ENCODE results near the gene TMPRSS13.

GRCh38 chr11:117933930-117934329, 4.7 kb upstream of the TMPRSS13 start:
- TF ChIP-seq JUN (IDR thresholded peaks at IDR 0.05) (no peak), CTCF (IDR thresholded peaks at IDR 0.05) (no peak), HDAC2 (IDR thresholded peaks at IDR 0.05) (no peak), RFX5 (IDR thresholded peaks at IDR 0.05) (no peak), ZFP36 (IDR thresholded peaks at IDR 0.05; ENCODE audit: borderline replicate concordance, partially characterized antibody) (no peak), RAD21 (conservative IDR thresholded peaks at IDR 0.05 in 1 of 2, IDR thresholded peaks at IDR 0.05 in 1 of 2) (no peak), CHD4 (IDR thresholded peaks at IDR 0.05; ENCODE audit: borderline replicate concordance) (no peak), MAX (IDR thresholded peaks at IDR 0.05) (no peak)
- TF ChIP-seq, protein P1, sequence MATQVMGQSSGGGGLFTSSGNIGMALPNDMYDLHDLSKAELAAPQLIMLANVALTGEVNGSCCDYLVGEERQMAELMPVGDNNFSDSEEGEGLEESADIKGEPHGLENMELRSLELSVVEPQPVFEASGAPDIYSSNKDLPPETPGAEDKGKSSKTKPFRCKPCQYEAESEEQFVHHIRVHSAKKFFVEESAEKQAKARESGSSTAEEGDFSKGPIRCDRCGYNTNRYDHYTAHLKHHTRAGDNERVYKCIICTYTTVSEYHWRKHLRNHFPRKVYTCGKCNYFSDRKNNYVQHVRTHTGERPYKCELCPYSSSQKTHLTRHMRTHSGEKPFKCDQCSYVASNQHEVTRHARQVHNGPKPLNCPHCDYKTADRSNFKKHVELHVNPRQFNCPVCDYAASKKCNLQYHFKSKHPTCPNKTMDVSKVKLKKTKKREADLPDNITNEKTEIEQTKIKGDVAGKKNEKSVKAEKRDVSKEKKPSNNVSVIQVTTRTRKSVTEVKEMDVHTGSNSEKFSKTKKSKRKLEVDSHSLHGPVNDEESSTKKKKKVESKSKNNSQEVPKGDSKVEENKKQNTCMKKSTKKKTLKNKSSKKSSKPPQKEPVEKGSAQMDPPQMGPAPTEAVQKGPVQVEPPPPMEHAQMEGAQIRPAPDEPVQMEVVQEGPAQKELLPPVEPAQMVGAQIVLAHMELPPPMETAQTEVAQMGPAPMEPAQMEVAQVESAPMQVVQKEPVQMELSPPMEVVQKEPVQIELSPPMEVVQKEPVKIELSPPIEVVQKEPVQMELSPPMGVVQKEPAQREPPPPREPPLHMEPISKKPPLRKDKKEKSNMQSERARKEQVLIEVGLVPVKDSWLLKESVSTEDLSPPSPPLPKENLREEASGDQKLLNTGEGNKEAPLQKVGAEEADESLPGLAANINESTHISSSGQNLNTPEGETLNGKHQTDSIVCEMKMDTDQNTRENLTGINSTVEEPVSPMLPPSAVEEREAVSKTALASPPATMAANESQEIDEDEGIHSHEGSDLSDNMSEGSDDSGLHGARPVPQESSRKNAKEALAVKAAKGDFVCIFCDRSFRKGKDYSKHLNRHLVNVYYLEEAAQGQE (IDR thresholded peaks at IDR 0.05): no peak
- TF ChIP-seq, protein P2, sequence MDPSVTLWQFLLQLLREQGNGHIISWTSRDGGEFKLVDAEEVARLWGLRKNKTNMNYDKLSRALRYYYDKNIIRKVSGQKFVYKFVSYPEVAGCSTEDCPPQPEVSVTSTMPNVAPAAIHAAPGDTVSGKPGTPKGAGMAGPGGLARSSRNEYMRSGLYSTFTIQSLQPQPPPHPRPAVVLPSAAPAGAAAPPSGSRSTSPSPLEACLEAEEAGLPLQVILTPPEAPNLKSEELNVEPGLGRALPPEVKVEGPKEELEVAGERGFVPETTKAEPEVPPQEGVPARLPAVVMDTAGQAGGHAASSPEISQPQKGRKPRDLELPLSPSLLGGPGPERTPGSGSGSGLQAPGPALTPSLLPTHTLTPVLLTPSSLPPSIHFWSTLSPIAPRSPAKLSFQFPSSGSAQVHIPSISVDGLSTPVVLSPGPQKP (IDR thresholded peaks at IDR 0.05; ENCODE audit: low read depth, low read length): no peak

Measured in A549 (cell line).